Measurements from ENCODE around the gene ERC1.

- TF ChIP-seq CTCF (IDR thresholded peaks at IDR 0.05): no peak
- TF ChIP-seq POLR2A (IDR thresholded peaks at IDR 0.05): no peak
- no peak for TF ChIP-seq POLR2AphosphoS5 (IDR thresholded peaks at IDR 0.05)
Observed at GRCh38 chr12:1504895-1505311, 513.9 kb downstream of the ERC1 start.
